Subcutaneous abdominal adipose tissue (tissue), 5 donors: ENCODE measurements around the gene FUT3.
"Not testable (repeated sequence)": the region's sequence is repeated elsewhere in the genome, so short reads cannot be mapped to it uniquely, and the experiment has no call there.

Source experiments
- H3K27ac ChIP-seq: one replicate; pipeline ENCODE4 v1.7.0; 2013; ENCODE audit warnings: low read depth, mild to moderate bottlenecking, inconsistent platforms, low read length, moderate library complexity
- H3K27me3 ChIP-seq, 5 donors: one replicate each; pipeline ENCODE4 v1.7.0; 2013; ENCODE audit warnings: low read length in 5 of 5, inconsistent platforms in 1 of 5; ENCODE audit not compliant: control insufficient read depth in 5 of 5, insufficient read depth in 4 of 5
- H3K36me3 ChIP-seq, 5 donors: one replicate each; pipeline ENCODE4 v1.7.0; 2013; ENCODE audit warnings: low read length in 5 of 5; ENCODE audit not compliant: control insufficient read depth in 5 of 5, insufficient read depth in 5 of 5
- H3K4me1 ChIP-seq, 5 donors: one replicate each; pipeline ENCODE4 v1.7.0; 2013; ENCODE audit warnings: low read length in 5 of 5, mild to moderate bottlenecking in 3 of 5, moderate library complexity in 1 of 5; ENCODE audit not compliant: control insufficient read depth in 5 of 5, insufficient read depth in 5 of 5
- H3K4me3 ChIP-seq, 5 donors: one replicate each; pipeline ENCODE4 v1.7.0; 2013; ENCODE audit warnings: low read length in 5 of 5, low read depth in 1 of 5
- H3K9ac ChIP-seq, 5 donors: one replicate each; pipeline ENCODE4 v1.7.0; 2013; ENCODE audit warnings: low read length in 5 of 5, mild to moderate bottlenecking in 4 of 5, moderate library complexity in 3 of 5
- H3K9me3 ChIP-seq, 5 donors: one replicate each; pipeline ENCODE4 v1.7.0; 2013; ENCODE audit warnings: low read length in 5 of 5; ENCODE audit not compliant: control insufficient read depth in 5 of 5
- donor health status: healthy.
- donor health status: healthy.
- donor health status: healthy.
- donor health status: healthy.
- donor health status: healthy.

The FUT3 gene

DNA sequence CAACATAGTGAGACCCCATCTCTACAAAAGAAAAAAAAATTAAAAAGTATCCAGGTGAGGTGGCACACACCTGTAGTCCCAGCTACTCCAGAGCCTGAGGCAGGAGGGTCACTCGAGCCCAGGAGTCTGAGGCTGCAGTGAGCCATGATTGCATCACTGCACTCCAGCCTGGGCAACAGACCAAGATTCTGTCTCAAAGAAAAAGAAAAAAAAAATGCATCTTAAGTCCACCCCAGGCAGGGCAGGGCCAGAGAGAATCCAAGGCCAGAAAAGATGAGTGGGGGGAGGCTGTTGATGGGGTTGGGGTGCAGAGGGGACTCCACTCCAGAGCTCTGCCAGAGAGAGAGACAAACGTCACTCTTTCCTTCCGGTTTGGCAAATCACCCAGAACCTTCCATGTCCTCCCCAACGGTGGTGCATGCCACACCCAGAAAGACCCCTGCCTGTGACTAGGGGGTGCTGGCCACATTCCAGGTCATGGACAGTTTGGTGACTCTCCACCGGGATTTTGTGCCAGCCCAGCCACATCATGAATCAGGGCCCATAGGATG, 431 bp downstream of the FUT3 start:
- peaks cover 0 to 6% (median 0%) of the 10 kb centered on the region in 5 donors for H3K27me3 ChIP-seq
- no peak overlapping the region for H3K4me3 ChIP-seq
- H3K9ac ChIP-seq, result no peak overlapping the region

DNA sequence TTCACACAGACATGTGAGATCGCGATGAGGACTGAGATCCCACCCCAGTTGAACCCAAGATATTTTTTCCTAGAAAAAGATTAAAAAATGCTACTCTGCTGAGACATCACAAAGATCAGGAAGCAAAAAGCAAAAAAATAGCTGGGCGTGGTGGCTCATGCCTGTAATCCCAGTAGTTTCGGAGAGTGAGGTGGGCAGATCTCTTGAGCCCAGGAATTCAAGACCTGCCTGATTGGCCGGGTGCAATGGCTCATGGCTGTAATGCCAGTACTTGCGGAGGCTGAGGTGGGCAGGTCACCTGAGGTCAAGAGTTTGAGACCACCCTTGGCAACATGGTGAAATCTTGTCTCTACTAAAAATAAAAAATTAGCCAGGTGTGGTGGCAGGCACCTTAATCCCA, 1.1 kb downstream of the FUT3 start:
- Histone ChIP-seq H3K4me3 (no peak overlapping the region), H3K27me3 (peaks cover 0 to 4% (median 0%) of the 10 kb centered on the region in 5 donors), H3K4me1 (peaks cover 0 to 4% (median 0%) of the 10 kb centered on the region in 5 donors), H3K36me3 (no peaks in the 10 kb centered on the region), H3K27ac (no peak overlapping the region), H3K9ac (no peak overlapping the region), H3K9me3 (no peaks in the 10 kb centered on the region)

More for the DNA sequence above, 431 bp downstream of the FUT3 start:
- Histone ChIP-seq H3K27ac (no peak overlapping the region), H3K9me3 (no peaks in the 10 kb centered on the region), H3K36me3 (no peaks in the 10 kb centered on the region), H3K4me1 (peaks cover 0 to 4% (median 0%) of the 10 kb centered on the region in 5 donors)

GRCh38 chr19:5848621-5849020, 2.6 kb downstream of the FUT3 start:
- not testable (repeated sequence) for H3K9ac ChIP-seq, H3K27me3 ChIP-seq, H3K36me3 ChIP-seq, H3K4me1 ChIP-seq, H3K27ac ChIP-seq, H3K9me3 ChIP-seq, H3K4me3 ChIP-seq

- not testable (repeated sequence) for H3K9ac ChIP-seq, H3K36me3 ChIP-seq, H3K27ac ChIP-seq, H3K4me1 ChIP-seq, H3K27me3 ChIP-seq, H3K9me3 ChIP-seq, H3K4me3 ChIP-seq
Measured at GRCh38 chr19:5847846-5848245, 3.4 kb downstream of the FUT3 start.

DNA sequence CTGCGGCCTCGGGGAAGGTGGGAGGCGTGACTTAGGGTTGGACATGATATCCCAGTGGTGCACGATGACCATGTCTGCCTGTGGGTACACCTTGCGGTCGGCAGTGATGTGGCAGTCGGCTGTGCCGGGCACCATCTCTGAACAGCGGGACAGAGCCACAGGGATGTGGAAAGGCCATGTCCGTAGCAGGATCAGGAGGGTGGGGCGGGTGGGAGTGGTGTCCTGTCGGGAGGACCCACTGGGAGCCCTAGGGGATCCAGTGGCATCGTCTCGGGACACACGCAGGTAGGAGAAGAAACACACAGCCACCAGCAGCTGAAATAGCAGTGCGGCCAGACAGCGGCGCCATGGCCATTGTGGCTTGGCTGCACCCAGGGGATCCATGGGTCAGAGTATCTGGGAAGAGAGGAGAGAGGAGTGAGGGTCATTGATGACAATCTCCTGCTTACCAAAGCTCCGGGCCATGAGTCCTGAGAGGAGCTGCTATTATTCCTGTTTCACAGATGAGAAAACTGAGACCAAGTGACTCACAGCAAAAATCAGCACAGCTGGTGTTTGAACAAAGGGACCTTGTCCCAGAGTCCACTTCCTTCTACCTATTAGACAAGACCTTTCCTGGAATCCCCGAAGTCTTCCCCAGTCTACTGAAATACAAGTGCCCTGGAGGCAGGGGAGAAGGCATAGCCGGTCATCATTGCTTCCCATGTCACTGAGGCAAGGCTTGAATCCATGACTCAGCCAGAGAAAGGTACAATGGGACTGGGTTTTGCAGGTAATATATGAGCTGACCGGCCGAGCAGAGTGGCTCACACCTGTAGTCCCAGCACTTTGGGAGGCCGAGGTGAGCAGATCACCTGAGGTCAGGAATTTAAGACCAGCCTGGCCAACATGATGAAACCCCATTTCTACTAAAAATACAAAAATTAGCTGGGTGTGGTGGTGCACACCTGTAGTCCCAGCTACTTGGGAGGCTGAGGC, 6.5 kb downstream of the FUT3 start:
- Histone ChIP-seq H3K27ac (no peak overlapping the region), H3K27me3 (peaks cover 0 to 6% (median 0%) of the 10 kb centered on the region in 5 donors), H3K9me3 (no peaks in the 10 kb centered on the region), H3K4me1 (peaks cover 0 to under 1% (median 0%) of the 10 kb centered on the region in 5 donors), H3K4me3 (no peak overlapping the region), H3K9ac (no peak overlapping the region), H3K36me3 (no peaks in the 10 kb centered on the region)

DNA sequence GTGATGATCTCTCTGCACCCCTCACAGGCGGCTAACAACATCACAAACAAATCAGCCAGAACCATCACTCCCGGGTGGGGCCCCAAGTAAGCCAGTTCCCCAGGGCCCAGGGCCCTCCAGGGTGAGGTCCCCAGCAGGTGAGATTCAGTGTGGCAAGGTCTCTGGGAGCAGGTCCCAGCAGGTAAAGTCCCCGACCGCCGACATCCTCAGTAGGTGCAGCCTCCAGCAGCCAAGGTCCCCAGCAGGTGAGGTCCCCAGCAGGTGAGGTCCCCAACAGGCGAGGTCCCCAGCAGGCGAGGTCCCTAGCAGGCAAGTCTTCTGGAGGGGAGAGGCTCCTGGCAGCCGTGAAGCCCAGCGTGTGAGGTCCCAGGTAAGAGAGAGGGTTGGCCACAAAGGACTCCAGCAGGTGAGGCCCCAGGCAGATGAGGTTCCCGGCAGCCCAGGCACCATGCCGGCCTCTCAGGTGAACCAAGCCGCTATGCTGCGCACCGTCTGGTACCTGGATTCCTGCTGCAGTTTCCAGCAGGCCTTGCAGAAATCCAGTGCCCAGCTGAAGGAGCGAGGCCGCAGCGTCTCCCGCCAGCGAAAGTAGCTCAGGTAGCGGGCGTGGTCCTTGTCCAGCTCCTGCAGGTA, 7.8 kb downstream of the FUT3 start:
- no peak overlapping the region for H3K27ac ChIP-seq

DNA sequence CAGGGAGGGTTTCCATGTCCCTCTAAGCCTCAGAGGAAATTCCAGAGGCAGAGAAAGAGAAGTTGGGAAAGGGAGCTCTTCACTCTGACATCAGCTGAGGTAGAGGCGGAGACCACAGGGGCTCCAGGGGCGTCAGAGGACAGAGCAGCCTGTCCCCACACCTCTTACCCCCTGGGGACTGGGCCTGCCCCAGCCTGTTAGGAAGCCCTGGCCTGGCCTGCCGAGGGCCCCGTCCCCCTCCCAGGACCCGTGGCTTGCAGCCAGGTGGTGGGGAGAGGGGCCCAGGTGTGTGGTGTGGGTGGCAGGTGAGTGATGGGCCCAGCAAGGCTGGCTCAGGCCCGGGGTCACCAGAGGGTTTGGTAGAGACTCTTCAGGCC, 9.5 kb downstream of the FUT3 start:
- H3K27ac ChIP-seq, H3K9me3 ChIP-seq, H3K36me3 ChIP-seq, H3K4me1 ChIP-seq, H3K4me3 ChIP-seq, H3K9ac ChIP-seq: not testable (repeated sequence)
- peaks cover 3 to 13% (median 9%) of the 10 kb centered on the region in 5 donors for H3K27me3 ChIP-seq

More for the DNA sequence above, 7.8 kb downstream of the FUT3 start:
- Histone ChIP-seq H3K9ac (no peak overlapping the region), H3K4me3 (no peak overlapping the region), H3K4me1 (peaks cover 0 to 8% (median 0%) of the 10 kb centered on the region in 5 donors), H3K9me3 (no peaks in the 10 kb centered on the region), H3K27me3 (peaks cover 3 to 9% (median 6%) of the 10 kb centered on the region in 5 donors), H3K36me3 (no peaks in the 10 kb centered on the region)

DNA sequence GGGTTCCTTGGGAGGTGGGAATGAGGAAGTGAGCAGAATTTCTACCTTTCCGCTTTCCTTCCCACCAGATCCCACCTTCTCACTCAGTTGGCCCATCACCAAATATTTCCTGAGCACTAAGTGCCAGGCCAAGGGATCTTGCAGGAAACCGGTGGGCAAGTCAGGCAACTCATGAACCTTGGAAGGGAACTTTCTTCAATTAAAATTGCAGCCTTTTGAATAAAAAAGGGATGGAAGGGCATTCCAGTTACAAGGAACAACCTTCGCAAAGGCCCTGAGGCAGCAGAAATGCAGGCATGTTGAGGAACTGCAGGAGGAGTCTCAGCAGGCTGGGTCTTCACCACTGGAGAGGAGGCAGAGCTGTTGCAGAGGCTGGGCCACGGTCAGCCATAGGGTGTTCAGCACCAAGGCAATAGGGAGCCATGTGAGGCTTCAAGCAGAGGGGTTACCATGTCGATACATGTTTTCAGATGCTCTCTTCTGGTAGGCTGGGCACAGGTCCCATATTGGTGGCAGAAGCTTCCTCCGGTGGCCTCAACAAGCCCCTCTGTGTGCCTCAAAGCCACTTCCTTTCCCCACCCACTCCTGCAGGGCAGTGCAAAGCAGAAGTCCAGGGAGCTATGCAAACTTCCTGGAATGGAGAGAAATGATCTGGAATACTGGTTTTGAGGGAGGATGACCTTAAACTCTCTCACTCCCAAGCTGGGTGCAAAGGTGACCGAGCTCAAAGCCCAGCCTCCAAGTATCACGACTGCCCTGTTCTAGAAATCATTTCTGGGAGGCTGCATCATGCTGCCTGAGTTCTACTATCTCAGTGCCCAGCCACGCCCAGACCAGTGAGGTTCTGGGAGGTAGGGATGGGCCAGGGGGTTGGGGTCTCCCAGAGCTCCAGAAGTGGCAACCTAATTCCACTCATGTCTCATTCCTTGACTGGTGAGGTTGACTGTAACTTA, 11.9 kb downstream of the FUT3 start, which contains the start of gene FUT6:
Gene FUT6, minus strand, starts transcription at position 638 of the 953 bp plus-strand sequence. CDS start 7,135 bp downstream, outside the sequence.
- no peaks in the 10 kb centered on the region for H3K36me3 ChIP-seq
- peak within 1 kb of the TSS in 1 of 5 donors; percentile 14 for H3K9ac ChIP-seq
- H3K4me1 ChIP-seq, result peaks cover 0 to 8% (median 0%) of the 10 kb centered on the region in 5 donors
- no peak within 1 kb of the TSS for H3K4me3 ChIP-seq
- H3K27ac ChIP-seq, result no peak within 1 kb of the TSS
- H3K27me3 ChIP-seq, result peaks cover 3 to 12% (median 9%) of the 10 kb centered on the region in 5 donors
- H3K9me3 ChIP-seq, result no peaks in the 10 kb centered on the region

DNA sequence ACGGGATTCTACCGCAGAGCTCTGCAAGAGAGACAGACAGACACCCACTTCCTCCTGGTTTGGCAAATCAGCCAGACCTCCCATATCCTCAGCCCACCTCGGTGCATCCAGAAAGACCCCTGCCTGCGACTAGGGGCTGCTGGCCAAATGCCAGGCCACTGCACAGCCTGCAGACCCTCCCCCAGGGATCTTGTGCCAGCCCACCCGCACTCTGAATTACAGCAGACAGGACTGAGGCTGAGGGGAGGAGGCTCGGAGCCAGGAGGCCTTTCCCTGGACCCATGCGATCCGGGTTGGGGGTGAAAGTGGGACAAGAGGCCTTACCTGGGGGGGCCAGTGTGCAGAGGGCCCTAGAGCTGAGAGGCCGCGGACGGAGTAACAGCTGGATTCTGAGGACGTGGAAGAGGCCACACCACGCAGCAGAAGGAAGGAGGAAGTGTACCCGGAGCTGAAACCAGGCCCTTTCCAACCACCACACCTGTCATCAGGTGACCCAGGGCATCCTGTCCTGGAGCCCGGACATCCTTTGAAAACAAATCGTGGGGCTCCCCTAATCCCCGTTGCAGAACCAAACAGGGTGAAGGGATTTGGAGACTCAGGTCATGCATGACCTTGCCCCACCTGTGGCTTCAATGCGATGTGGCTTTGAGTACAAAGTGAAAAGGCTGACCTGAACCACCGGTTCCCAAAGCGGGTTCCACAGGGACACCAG, 12.7 kb downstream of the FUT3 start:
- Histone ChIP-seq H3K9ac (no peak overlapping the region), H3K4me1 (peaks cover 0 to 8% (median 0%) of the 10 kb centered on the region in 5 donors), H3K27ac (no peak overlapping the region), H3K27me3 (peaks cover 3 to 12% (median 9%) of the 10 kb centered on the region in 5 donors), H3K9me3 (no peaks in the 10 kb centered on the region), H3K4me3 (no peak overlapping the region), H3K36me3 (no peaks in the 10 kb centered on the region)
